Ishikawa (cell line): Measurements from ENCODE around the gene BMPER.

Source experiments
- CEBPB ChIP-seq: IDR thresholded peaks from 2 replicates; pipeline ENCODE4 v1.6.1; 2012
- CREB1 ChIP-seq: IDR thresholded peaks from 2 replicates; pipeline ENCODE4 v1.6.1; 2012; ENCODE audit warnings: low read depth
- EGR1 ChIP-seq: IDR thresholded peaks from 2 replicates; pipeline ENCODE4 v1.6.1; 2012
- EP300 ChIP-seq: IDR thresholded peaks from 2 replicates; pipeline ENCODE4 v1.6.1; 2012; ENCODE audit warnings: borderline replicate concordance
- FOXM1 ChIP-seq: IDR thresholded peaks from 2 replicates; pipeline ENCODE4 v1.6.1; 2012; ENCODE audit warnings: low read depth, borderline replicate concordance
- MAX ChIP-seq: IDR thresholded peaks from 2 replicates; pipeline ENCODE4 v1.6.1; 2012
- RAD21 ChIP-seq: IDR thresholded peaks from 2 replicates; pipeline ENCODE4 v1.6.1; 2012; ENCODE audit warnings: low read depth
- REST ChIP-seq: IDR thresholded peaks from 2 replicates; pipeline ENCODE4 v1.6.1; 2012; ENCODE audit warnings: low read depth, mild to moderate bottlenecking
- TAF1 ChIP-seq: IDR thresholded peaks from 2 replicates; pipeline ENCODE4 v1.6.1; 2012; ENCODE audit warnings: low read depth, mild to moderate bottlenecking
- TEAD4 ChIP-seq: IDR thresholded peaks from 2 replicates; pipeline ENCODE4 v1.6.1; 2012
- USF1 ChIP-seq: IDR thresholded peaks from 2 replicates; pipeline ENCODE4 v1.6.1; 2012
- YY1 ChIP-seq: IDR thresholded peaks from 2 replicates; pipeline ENCODE4 v1.6.1; 2012; ENCODE audit warnings: low read depth
- ZBTB7A ChIP-seq: IDR thresholded peaks from 2 replicates; pipeline ENCODE4 v1.6.1; 2012; ENCODE audit warnings: low read depth

- TF ChIP-seq ZBTB7A (no peak), TEAD4 (no peak), EGR1 (no peak), CEBPB (no peak), RAD21 (no peak), TAF1 (no peak), REST (no peak), EP300 (no peak), CREB1 (no peak), FOXM1 (no peak), MAX (no peak), USF1 (no peak), YY1 (no peak)
Measured at GRCh38 chr7:34036051-34036920, 130.9 kb downstream of the BMPER start.
